Osteocyte (in vitro differentiated cells): ENCODE data around the gene CSRP1. TPM values are rescaled to one million over a fixed set of nuclear protein-coding genes. Genes with fewer than 3 reads are reported as not detected.

Experiments used
- DNase-seq: peaks from one replicate; pipeline ENCODE4 v3.0.0; 2021; ENCODE audit warnings: mixed read lengths; ENCODE audit not compliant: unreplicated experiment; ENCODE audit errors: extremely low spot score
- H3K27ac Mint-ChIP-seq: one replicate; pipeline ENCODE4 v1.8.0; 2021; ENCODE audit warnings: mild to moderate bottlenecking, mixed read lengths; ENCODE audit not compliant: unreplicated experiment
- H3K27me3 Mint-ChIP-seq: one replicate; pipeline ENCODE4 v1.8.0; 2021; ENCODE audit warnings: mixed read lengths; ENCODE audit not compliant: unreplicated experiment
- H3K36me3 Mint-ChIP-seq: one replicate; pipeline ENCODE4 v1.8.0; 2021; ENCODE audit warnings: mixed read lengths; ENCODE audit not compliant: unreplicated experiment
- H3K4me1 Mint-ChIP-seq: one replicate; pipeline ENCODE4 v1.8.0; 2021; ENCODE audit warnings: mixed read lengths; ENCODE audit not compliant: unreplicated experiment
- H3K4me3 Mint-ChIP-seq: one replicate; pipeline ENCODE4 v1.8.0; 2021; ENCODE audit warnings: mild to moderate bottlenecking, moderate library complexity, mixed read lengths; ENCODE audit not compliant: unreplicated experiment
- H3K9me3 Mint-ChIP-seq: one replicate; pipeline ENCODE4 v1.8.0; 2021; ENCODE audit warnings: mixed read lengths; ENCODE audit not compliant: unreplicated experiment
- CTCF ChIP-seq: fragments of 200-600 bp; sonication (generic); IDR thresholded peaks from 2 replicates; pipeline ENCODE4 v1.5.0; 2021; ENCODE audit warnings: antibody characterized with exemption, mild to moderate bottlenecking, moderate library complexity
- total RNA-seq: library from RNA; stranded (reverse); gene quantifications from 2 replicates; pipeline ENCODE4 v1.2.1, GENCODE V29; 2021

The CSRP1 gene
- total RNA-seq, 1 donor from 2014 or later = 0.56 TPM

DNA sequence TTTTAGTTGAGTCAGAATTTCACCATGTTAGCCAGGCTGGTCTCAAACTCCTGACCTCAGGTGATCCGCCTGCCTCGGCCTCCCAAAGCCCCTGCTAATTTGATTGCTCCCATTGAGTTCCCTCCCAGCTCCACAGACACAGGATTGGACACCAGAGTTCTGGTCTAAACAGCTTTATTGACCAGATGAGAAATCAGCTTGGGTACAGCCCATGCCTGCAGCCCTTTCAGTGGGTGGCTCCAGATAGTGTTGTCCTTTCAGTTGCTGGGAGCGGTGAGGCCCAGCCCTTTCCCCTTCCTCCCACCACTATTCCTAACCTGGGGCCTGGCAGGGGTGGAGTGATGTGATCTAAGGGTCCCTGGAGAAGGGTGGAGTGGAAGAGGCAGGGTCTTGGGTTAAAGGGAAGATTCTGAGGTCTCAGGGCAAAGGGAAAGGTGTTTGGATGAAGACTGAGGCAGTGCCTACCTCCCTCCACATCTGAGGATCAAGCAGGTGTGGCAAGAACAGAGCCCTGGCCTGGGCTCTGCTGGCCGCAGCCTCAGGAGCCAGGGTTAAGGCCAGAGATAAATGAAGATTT, 23.5 kb downstream of the CSRP1 start:
- no peak for TF ChIP-seq CTCF
- H3K27me3 Mint-ChIP-seq = no peaks in the 10 kb centered on the region
- H3K4me1 Mint-ChIP-seq = peaks cover 37% of the 10 kb centered on the region
- H3K4me3 Mint-ChIP-seq = no peak overlapping the region
- no peaks in the 10 kb centered on the region for H3K9me3 Mint-ChIP-seq
- no peak for DNase-seq
- no peak overlapping the region for H3K27ac Mint-ChIP-seq
- no peaks in the 10 kb centered on the region for H3K36me3 Mint-ChIP-seq

DNA sequence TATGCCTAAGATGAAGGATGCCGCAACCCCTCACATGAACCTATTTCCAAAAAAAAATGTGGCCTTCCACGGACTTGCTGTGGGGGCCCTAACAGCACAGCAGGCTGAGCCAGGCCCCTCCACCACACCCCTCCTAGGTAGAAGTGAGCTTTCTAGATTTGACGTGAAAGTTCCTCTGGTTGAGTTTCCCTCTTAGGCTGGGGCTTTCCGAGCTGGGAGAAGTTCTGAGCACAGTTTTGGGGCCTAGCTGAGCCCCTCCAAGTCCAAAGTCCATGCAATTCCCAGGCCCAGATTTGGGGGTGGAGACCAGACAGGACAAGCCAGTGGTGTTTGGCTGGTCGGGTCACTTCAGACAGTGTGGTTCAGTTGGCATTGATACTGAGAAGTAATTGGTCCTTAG, 24.2 kb downstream of the CSRP1 start:
- no peak for DNase-seq
- Mint-ChIP-seq H3K27ac (no peak overlapping the region), H3K4me3 (no peak overlapping the region), H3K4me1 (peaks cover 30% of the 10 kb centered on the region), H3K36me3 (no peaks in the 10 kb centered on the region), H3K27me3 (no peaks in the 10 kb centered on the region), H3K9me3 (no peaks in the 10 kb centered on the region)
- no peak for TF ChIP-seq CTCF

- peak overlapping the region; percentile 32 for H3K4me3 Mint-ChIP-seq
- H3K9me3 Mint-ChIP-seq = no peaks in the 10 kb centered on the region
- TF ChIP-seq CTCF = peak; percentile 99
- H3K27me3 Mint-ChIP-seq = no peaks in the 10 kb centered on the region
- DNase-seq = peak; percentile 94
- H3K27ac Mint-ChIP-seq = no peak overlapping the region
- H3K4me1 Mint-ChIP-seq = peaks cover 29% of the 10 kb centered on the region
- no peaks in the 10 kb centered on the region for H3K36me3 Mint-ChIP-seq
These were observed 25.0 kb downstream of the CSRP1 start for GRCh38 chr1:201481761-201482493.

GRCh38 chr1:201481004-201481380, 25.9 kb downstream of the CSRP1 start:
- peak overlapping the region; percentile 61 for H3K4me3 Mint-ChIP-seq
- peaks cover 23% of the 10 kb centered on the region for H3K4me1 Mint-ChIP-seq
- H3K9me3 Mint-ChIP-seq = no peaks in the 10 kb centered on the region
- TF ChIP-seq CTCF = no peak
- no peak for DNase-seq
- no peaks in the 10 kb centered on the region for H3K27me3 Mint-ChIP-seq
- H3K27ac Mint-ChIP-seq = peak overlapping the region; percentile 65
- H3K36me3 Mint-ChIP-seq = no peaks in the 10 kb centered on the region

GRCh38 chr1:201480231-201481003, 26.5 kb downstream of the CSRP1 start:
- peak overlapping the region; percentile 14 for H3K27ac Mint-ChIP-seq
- no peak for TF ChIP-seq CTCF
- no peaks in the 10 kb centered on the region for H3K9me3 Mint-ChIP-seq
- H3K4me3 Mint-ChIP-seq = peak overlapping the region; percentile 61
- no peaks in the 10 kb centered on the region for H3K27me3 Mint-ChIP-seq
- H3K36me3 Mint-ChIP-seq = no peaks in the 10 kb centered on the region
- no peak for DNase-seq
- peaks cover 19% of the 10 kb centered on the region for H3K4me1 Mint-ChIP-seq
